ENCODE results near the gene PPP2R2D. TPM values are rescaled to one million over a fixed set of nuclear protein-coding genes. Genes with fewer than 3 reads are reported as not detected.
A peak's percentile ranks its signal among the peaks of the same experiment; 100 is the strongest.

PPP2R2D gene
- total RNA-seq, 5 donors from 2014 or later (not counting 1 experiment from before 2014, with no cell fraction given), result 37.3 to 45.0 (median 43.0) TPM

- H3K27me3 ChIP-seq (replicated peaks in 1 of 2; ENCODE audit: control insufficient read depth in 2 of 2, extremely low read depth in 1 of 2, insufficient read depth in 2 of 2, low read length in 1 of 2), result peaks cover 0 to 35% of the 10 kb centered on the region in 2 experiments
- peaks cover 21 to 26% of the 10 kb centered on the region in 2 donors for H3K27me3 Mint-ChIP-seq
- H3K9me3 Mint-ChIP-seq, result no peaks in the 10 kb centered on the region
- ATAC-seq (replicated peaks in 1 of 4) (no peak), DNase-seq (no peak)
- no peaks in the 10 kb centered on the region for H3K9me3 ChIP-seq
- H3K36me3 Mint-ChIP-seq, result no peaks in the 10 kb centered on the region
- no peak overlapping the region for H3K27ac Mint-ChIP-seq
- H3K4me1 Mint-ChIP-seq, result peaks cover 4 to 6% (median 5%) of the 10 kb centered on the region in 3 donors
- WGBS (ENCODE audit: insufficient coverage), result 73% methylated on average over 24 of the region's 27 CpGs
- H3K36me3 ChIP-seq (ENCODE audit: control insufficient read depth in 2 of 2, extremely low read depth in 1 of 2, insufficient read depth in 1 of 2, low read length in 1 of 2), result no peaks in the 10 kb centered on the region
- ChIA-PET CTCF (no interaction called here), POLR2A (no interaction called here)
- no peak overlapping the region for H3K27ac ChIP-seq (ENCODE audit: low read length)
- H3K4me3 Mint-ChIP-seq, result no peak overlapping the region
- peaks cover 0 to 6% of the 10 kb centered on the region in 2 experiments for H3K4me1 ChIP-seq (ENCODE audit: control insufficient read depth in 1 of 2, extremely low read depth in 1 of 2, insufficient read depth in 2 of 2, low read length in 2 of 2)
- H3K4me3 ChIP-seq (ENCODE audit: control insufficient read depth in 1 of 2, extremely low read depth in 1 of 2, low read length in 1 of 2), result no peak overlapping the region
Observed at GRCh38 chr10:131872011-131872826, 28.6 kb upstream of the PPP2R2D start.

- H3K27ac Mint-ChIP-seq, result no peak overlapping the region
- no peaks in the 10 kb centered on the region for H3K9me3 Mint-ChIP-seq
- no peaks in the 10 kb centered on the region for H3K36me3 Mint-ChIP-seq
- H3K4me3 Mint-ChIP-seq, result no peak overlapping the region
- Histone ChIP-seq H3K4me3 (ENCODE audit: control insufficient read depth in 1 of 2, extremely low read depth in 1 of 2, low read length in 1 of 2) (no peak overlapping the region), H3K36me3 (ENCODE audit: control insufficient read depth in 2 of 2, extremely low read depth in 1 of 2, insufficient read depth in 1 of 2, low read length in 1 of 2) (no peaks in the 10 kb centered on the region), H3K27me3 (replicated peaks in 1 of 2; ENCODE audit: control insufficient read depth in 2 of 2, extremely low read depth in 1 of 2, insufficient read depth in 2 of 2, low read length in 1 of 2) (peaks cover 0 to 35% of the 10 kb centered on the region in 2 experiments), H3K4me1 (ENCODE audit: control insufficient read depth in 1 of 2, extremely low read depth in 1 of 2, insufficient read depth in 2 of 2, low read length in 2 of 2) (peaks cover 0 to 6% of the 10 kb centered on the region in 2 experiments), H3K9me3 (no peaks in the 10 kb centered on the region), H3K27ac (ENCODE audit: low read length) (no peak overlapping the region)
- POLR2A ChIA-PET, result no interaction called here
- ATAC-seq (replicated peaks in 1 of 4), result no peak
- H3K27me3 Mint-ChIP-seq, result peaks cover 23 to 30% of the 10 kb centered on the region in 2 donors
- CTCF ChIA-PET, result no interaction called here
- WGBS (ENCODE audit: insufficient coverage), result 81% methylated on average over 17 of the region's 19 CpGs
- DNase-seq, result no peak
- peaks cover 4 to 6% (median 5%) of the 10 kb centered on the region in 3 donors for H3K4me1 Mint-ChIP-seq
Observed at GRCh38 chr10:131872827-131873375, 27.9 kb upstream of the PPP2R2D start.

- H3K27me3 Mint-ChIP-seq, result peaks cover 37 to 46% of the 10 kb centered on the region in 2 donors
- H3K9me3 ChIP-seq, result no peaks in the 10 kb centered on the region
- WGBS (ENCODE audit: insufficient coverage), result under 1% methylated on average over 14 of the region's 17 CpGs
Observed at GRCh38 chr10:131874991-131875451, 25.8 kb upstream of the PPP2R2D start.

GRCh38 chr10:131875501-131875900 is 25.3 kb upstream of the PPP2R2D start:
- Mint-ChIP-seq H3K27ac (no peak overlapping the region), H3K4me3 (no peak overlapping the region), H3K4me1 (peaks cover 4 to 6% (median 5%) of the 10 kb centered on the region in 3 donors), H3K27me3 (peaks cover 37 to 46% of the 10 kb centered on the region in 2 donors), H3K9me3 (no peaks in the 10 kb centered on the region), H3K36me3 (no peaks in the 10 kb centered on the region)
- ChIA-PET POLR2A (no interaction called here), CTCF (interaction anchor here (0.6 kb wide), 2 partner anchors 48 to 598 kb away, joined by 6 to 9 read pairs; no protein-coding TSS in a partner anchor)
- Histone ChIP-seq H3K4me3 (ENCODE audit: control insufficient read depth in 1 of 2, extremely low read depth in 1 of 2, low read length in 1 of 2) (no peak overlapping the region), H3K27me3 (replicated peaks in 1 of 2; ENCODE audit: control insufficient read depth in 2 of 2, extremely low read depth in 1 of 2, insufficient read depth in 2 of 2, low read length in 1 of 2) (peaks cover 0 to 40% of the 10 kb centered on the region in 2 experiments), H3K4me1 (ENCODE audit: control insufficient read depth in 1 of 2, extremely low read depth in 1 of 2, insufficient read depth in 2 of 2, low read length in 2 of 2) (peaks cover 0 to 6% of the 10 kb centered on the region in 2 experiments), H3K9me3 (no peaks in the 10 kb centered on the region), H3K36me3 (ENCODE audit: control insufficient read depth in 2 of 2, extremely low read depth in 1 of 2, insufficient read depth in 1 of 2, low read length in 1 of 2) (no peaks in the 10 kb centered on the region), H3K27ac (ENCODE audit: low read length) (no peak overlapping the region)
- DNase-seq (no peak), ATAC-seq (replicated peaks in 1 of 4) (no peak)
- 83% methylated on average over 6 of the region's 10 CpGs for WGBS (ENCODE audit: insufficient coverage)

More at GRCh38 chr10:131874991-131875451, 25.8 kb upstream of the PPP2R2D start:
- POLR2A ChIA-PET, result no interaction called here
- Histone ChIP-seq H3K36me3 (ENCODE audit: control insufficient read depth in 2 of 2, extremely low read depth in 1 of 2, insufficient read depth in 1 of 2, low read length in 1 of 2) (no peaks in the 10 kb centered on the region), H3K27ac (ENCODE audit: low read length) (no peak overlapping the region), H3K27me3 (replicated peaks in 1 of 2; ENCODE audit: control insufficient read depth in 2 of 2, extremely low read depth in 1 of 2, insufficient read depth in 2 of 2, low read length in 1 of 2) (peaks cover 0 to 36% of the 10 kb centered on the region in 2 experiments), H3K4me1 (ENCODE audit: control insufficient read depth in 1 of 2, extremely low read depth in 1 of 2, insufficient read depth in 2 of 2, low read length in 2 of 2) (peaks cover 0 to 6% of the 10 kb centered on the region in 2 experiments), H3K4me3 (ENCODE audit: control insufficient read depth in 1 of 2, extremely low read depth in 1 of 2, low read length in 1 of 2) (no peak overlapping the region)
- H3K27ac Mint-ChIP-seq, result no peak overlapping the region
- peak overlapping the region in 1 of 3 donors; percentile 17 for H3K4me3 Mint-ChIP-seq
- H3K4me1 Mint-ChIP-seq, result peaks cover 4 to 6% (median 5%) of the 10 kb centered on the region in 3 donors
- CTCF ChIA-PET, result interaction anchor here (0.6 kb wide), 2 partner anchors 48 to 598 kb away, joined by 6 to 9 read pairs; no protein-coding TSS in a partner anchor
- ATAC-seq (replicated peaks in 1 of 4) (peak in 3 of 4 experiments; percentile 34 to 65 (median 41)), DNase-seq (peak in 30 of 35 experiments; percentile 9 to 61 (median 38))
- H3K9me3 Mint-ChIP-seq, result no peaks in the 10 kb centered on the region
- H3K36me3 Mint-ChIP-seq, result no peaks in the 10 kb centered on the region

- peaks cover 0 to 46% of the 10 kb centered on the region in 2 experiments for H3K27me3 ChIP-seq (replicated peaks in 1 of 2; ENCODE audit: control insufficient read depth in 2 of 2, extremely low read depth in 1 of 2, insufficient read depth in 2 of 2, low read length in 1 of 2)
- no peaks in the 10 kb centered on the region for H3K36me3 Mint-ChIP-seq
- peaks cover 0 to 6% of the 10 kb centered on the region in 2 experiments for H3K4me1 ChIP-seq (ENCODE audit: control insufficient read depth in 1 of 2, extremely low read depth in 1 of 2, insufficient read depth in 2 of 2, low read length in 2 of 2)
- no peak overlapping the region for H3K4me3 ChIP-seq (ENCODE audit: control insufficient read depth in 1 of 2, extremely low read depth in 1 of 2, low read length in 1 of 2)
- H3K4me3 Mint-ChIP-seq, result no peak overlapping the region
- H3K4me1 Mint-ChIP-seq, result peaks cover 4 to 6% (median 5%) of the 10 kb centered on the region in 3 donors
- POLR2A ChIA-PET, result no interaction called here
- DNase-seq (no peak), ATAC-seq (replicated peaks in 1 of 4) (no peak)
- no peak overlapping the region for H3K27ac Mint-ChIP-seq
- no peaks in the 10 kb centered on the region for H3K9me3 Mint-ChIP-seq
- peaks cover 37 to 46% of the 10 kb centered on the region in 2 donors for H3K27me3 Mint-ChIP-seq
- no peaks in the 10 kb centered on the region for H3K36me3 ChIP-seq (ENCODE audit: control insufficient read depth in 2 of 2, extremely low read depth in 1 of 2, insufficient read depth in 1 of 2, low read length in 1 of 2)
- CTCF ChIA-PET, result no interaction called here
- H3K27ac ChIP-seq (ENCODE audit: low read length), result no peak overlapping the region
- H3K9me3 ChIP-seq, result no peaks in the 10 kb centered on the region
- WGBS (ENCODE audit: insufficient coverage), result 90% methylated on average over 4 of the region's 10 CpGs
Observed at GRCh38 chr10:131876017-131876416, 24.8 kb upstream of the PPP2R2D start.

- Mint-ChIP-seq H3K9me3 (no peaks in the 10 kb centered on the region), H3K27me3 (peaks cover 37 to 43% of the 10 kb centered on the region in 2 donors), H3K36me3 (no peaks in the 10 kb centered on the region), H3K4me3 (no peak overlapping the region), H3K4me1 (peaks cover 4 to 6% (median 5%) of the 10 kb centered on the region in 3 donors), H3K27ac (no peak overlapping the region)
- H3K4me3 ChIP-seq (ENCODE audit: control insufficient read depth in 1 of 2, extremely low read depth in 1 of 2, low read length in 1 of 2), result no peak overlapping the region
- no peak overlapping the region for H3K27ac ChIP-seq (ENCODE audit: low read length)
- CTCF ChIA-PET, result no interaction called here
- H3K36me3 ChIP-seq (ENCODE audit: control insufficient read depth in 2 of 2, extremely low read depth in 1 of 2, insufficient read depth in 1 of 2, low read length in 1 of 2), result no peaks in the 10 kb centered on the region
- ATAC-seq (replicated peaks in 1 of 4) (no peak), DNase-seq (no peak)
- WGBS (ENCODE audit: insufficient coverage), result 65% methylated on average over 5 of the region's 7 CpGs
- H3K9me3 ChIP-seq, result no peaks in the 10 kb centered on the region
- POLR2A ChIA-PET, result no interaction called here
- peaks cover 0 to 6% of the 10 kb centered on the region in 2 experiments for H3K4me1 ChIP-seq (ENCODE audit: control insufficient read depth in 1 of 2, extremely low read depth in 1 of 2, insufficient read depth in 2 of 2, low read length in 2 of 2)
- peaks cover 0 to 49% of the 10 kb centered on the region in 2 experiments for H3K27me3 ChIP-seq (replicated peaks in 1 of 2; ENCODE audit: control insufficient read depth in 2 of 2, extremely low read depth in 1 of 2, insufficient read depth in 2 of 2, low read length in 1 of 2)
Observed at GRCh38 chr10:131876508-131876907, 24.3 kb upstream of the PPP2R2D start.

Data from T-cell (primary cell).